Measurements from ENCODE around the gene KMT2A. TPM values are rescaled to one million over a fixed set of nuclear protein-coding genes. Genes with fewer than 3 reads are reported as not detected.

The KMT2A gene
- total RNA-seq, 1 donor from 2014 or later: 20.4 TPM

DNA sequence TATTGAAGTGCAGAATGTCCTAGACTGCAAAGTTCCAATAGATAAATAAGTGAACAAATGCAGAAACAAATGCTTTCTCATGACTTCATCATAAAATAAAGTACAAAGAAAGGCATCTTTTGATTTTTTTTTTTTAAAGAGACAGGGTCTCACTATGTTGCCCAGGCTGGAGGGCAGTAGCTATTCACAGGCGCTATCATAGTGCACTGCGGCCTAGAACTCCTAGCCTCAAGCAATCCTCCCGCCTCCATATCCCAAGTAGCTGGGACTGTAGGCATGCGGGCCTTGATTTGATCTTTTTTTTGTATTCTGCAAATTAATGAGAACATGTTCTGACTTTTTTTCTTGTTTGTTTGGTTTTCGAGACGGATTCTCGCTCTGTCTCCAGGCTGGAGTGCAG, 138.3 kb downstream of the KMT2A start:
- DNase-seq (ENCODE audit: low spot score): no peak
- ATAC-seq: no peak

Other genes with a start within 250 kb of the KMT2A start
- 1.9 TPM for gene JAML, start 211.5 kb upstream of the KMT2A start, total RNA-seq
- 5.8 TPM for gene MPZL3, start 184.1 kb upstream of the KMT2A start, total RNA-seq
- 18.6 TPM for gene MPZL2, start 172.2 kb upstream of the KMT2A start, total RNA-seq
- gene CD3E, start 131.8 kb upstream of the KMT2A start, total RNA-seq: 1.5 TPM
- gene CD3D, start 93.8 kb upstream of the KMT2A start, total RNA-seq: 1.6 TPM
- 0.23 TPM for gene CD3G, start 92.1 kb upstream of the KMT2A start, total RNA-seq
- 22.8 TPM for gene UBE4A, start 76.9 kb upstream of the KMT2A start, total RNA-seq
- gene ATP5MG, start 34.9 kb upstream of the KMT2A start, total RNA-seq: 94.9 TPM
- gene TTC36, start 91.0 kb downstream of the KMT2A start, total RNA-seq: 116 TPM
- 37.5 TPM for gene TMEM25, start 94.7 kb downstream of the KMT2A start, total RNA-seq
- gene IFT46, start 129.4 kb downstream of the KMT2A start, total RNA-seq: 5.4 TPM
- gene ARCN1, start 135.9 kb downstream of the KMT2A start, total RNA-seq: 61.0 TPM
- 7.5 TPM for gene PHLDB1, start 171.1 kb downstream of the KMT2A start, total RNA-seq
- gene TREH, start 243.2 kb downstream of the KMT2A start, total RNA-seq: 3.4 TPM